Endodermal cell (in vitro differentiated cells): ENCODE data around the gene DOCK8. TPM values are rescaled to one million over a fixed set of nuclear protein-coding genes. Genes with fewer than 3 reads are reported as not detected.
A peak's percentile ranks its signal among the peaks of the same experiment; 100 is the strongest.

ENCODE experiments used
- DNase-seq: peaks from one replicate; pipeline ENCODE4 v3.0.0-alpha.2; 2017
- H3K27ac ChIP-seq: 2 replicates; pipeline ENCODE4 v1.5.1; 2013; ENCODE audit warnings: mild to moderate bottlenecking, low read depth, low read length, moderate library complexity
- H3K27me3 ChIP-seq: 2 replicates; pipeline ENCODE4 v1.6.1; 2013; ENCODE audit warnings: mild to moderate bottlenecking, low read length, moderate library complexity; ENCODE audit not compliant: insufficient read depth, control insufficient read depth, poor library complexity, severe bottlenecking
- H3K36me3 ChIP-seq: 2 replicates; pipeline ENCODE4 v1.7.0; 2013; ENCODE audit warnings: mild to moderate bottlenecking, low read length, moderate library complexity; ENCODE audit not compliant: control insufficient read depth, insufficient read depth
- H3K4me1 ChIP-seq: one replicate; pipeline ENCODE4 v1.7.0; 2013; ENCODE audit warnings: low read length; ENCODE audit not compliant: control insufficient read depth, insufficient read depth
- H3K4me3 ChIP-seq: 2 replicates; pipeline ENCODE4 v1.5.1; 2013; ENCODE audit warnings: mild to moderate bottlenecking, low read length, moderate library complexity
- H3K9ac ChIP-seq: 2 replicates; pipeline ENCODE4 v1.6.1; 2013; ENCODE audit warnings: mild to moderate bottlenecking, low read length, moderate library complexity; ENCODE audit not compliant: poor library complexity, severe bottlenecking; ENCODE audit errors: extremely low read depth
- H3K9me3 ChIP-seq: 2 replicates; pipeline ENCODE4 v1.6.1; 2013; ENCODE audit warnings: mild to moderate bottlenecking, low read length, moderate library complexity; ENCODE audit not compliant: control insufficient read depth
- H3K27ac Mint-ChIP-seq: 2 replicates; pipeline ENCODE4 v1.8.0; 2020; ENCODE audit warnings: mixed read lengths
- H3K27me3 Mint-ChIP-seq: 2 replicates; pipeline ENCODE4 v1.8.0; 2021; ENCODE audit warnings: mild to moderate bottlenecking, mixed read lengths; ENCODE audit not compliant: insufficient read depth
- H3K36me3 Mint-ChIP-seq: 2 replicates; pipeline ENCODE4 v1.8.0; 2020; ENCODE audit warnings: low read depth, mixed read lengths
- H3K4me1 Mint-ChIP-seq: 2 replicates; pipeline ENCODE4 v1.8.0; 2020; ENCODE audit warnings: mixed read lengths
- H3K4me3 Mint-ChIP-seq: 2 replicates; pipeline ENCODE4 v1.8.0; 2020; ENCODE audit warnings: mild to moderate bottlenecking, moderate library complexity, mixed read lengths
- H3K9me3 Mint-ChIP-seq: 2 replicates; pipeline ENCODE4 v1.8.0; 2020; ENCODE audit warnings: mild to moderate bottlenecking, mixed read lengths
- WGBS, 2 experiments: methylation state at CpG; one replicate each; pipeline versions ENCODE4 v1.1.5 to v1.1.7; 2013; ENCODE audit warnings: missing lambda C conversion rate in 2 of 2, mixed read lengths in 1 of 2; ENCODE audit not compliant: insufficient coverage in 1 of 2, insufficient read length in 1 of 2; 5-methylcytosine and 5-hydroxymethylcytosine counted together
- total RNA-seq, 2 donors: library from RNA; stranded (reverse); fragmentation: NEBNext Ultra II Directional in 1 of 2; extraction: Animal tissue kit (Norgen Biotek cat#: 25700) in 1 of 2; gene quantifications; 2 replicates in 1 of 2; 3 replicates in 1 of 2; pipeline ENCODE4 v1.2.1, GENCODE V29; 2021
- TF ChIP-seq, protein P1 (sequence below): fragments of 200-600 bp; sonication (generic); conservative IDR thresholded peaks from 2 replicates; pipeline ENCODE4 v1.5.0; 2021; ENCODE audit warnings: antibody characterized with exemption, mild to moderate bottlenecking

DOCK8 gene
- total RNA-seq, 2 donors from 2014 or later: 26.9 to 28.1 TPM

DNA sequence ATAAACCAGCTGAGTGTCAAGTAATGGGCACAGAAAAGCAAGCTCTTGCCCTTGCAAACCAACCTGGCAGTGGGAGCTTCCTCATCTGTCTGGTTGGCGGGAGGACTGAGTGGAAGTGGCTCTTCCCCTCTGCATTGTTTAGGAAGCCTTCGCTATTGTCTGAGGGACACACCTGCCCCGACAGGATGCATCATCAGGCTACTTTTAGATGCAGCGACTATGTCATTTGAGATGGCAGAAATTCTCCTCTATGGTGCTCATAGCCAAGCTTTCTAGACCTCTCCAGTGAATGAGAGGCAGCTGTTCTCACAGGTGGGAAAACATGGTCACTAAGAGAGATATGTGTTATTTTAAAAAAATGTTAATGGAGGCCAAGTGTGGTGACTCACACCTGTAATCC, 104.0 kb downstream of the DOCK8 start:
- H3K27ac ChIP-seq: no peak overlapping the region
- H3K36me3 Mint-ChIP-seq: peaks cover 19% of the 10 kb centered on the region
- no peak overlapping the region for H3K9ac ChIP-seq
- H3K9me3 ChIP-seq: no peaks in the 10 kb centered on the region
- WGBS, 2 experiments: 89 to 99% methylated on average over 4 of the region's 4 CpGs
- no peak for DNase-seq
- H3K27me3 ChIP-seq: no peaks in the 10 kb centered on the region
- H3K36me3 ChIP-seq: peaks cover 26% of the 10 kb centered on the region
- H3K4me3 Mint-ChIP-seq: no peak overlapping the region
- H3K4me3 ChIP-seq: no peak overlapping the region
- TF ChIP-seq, protein P1, sequence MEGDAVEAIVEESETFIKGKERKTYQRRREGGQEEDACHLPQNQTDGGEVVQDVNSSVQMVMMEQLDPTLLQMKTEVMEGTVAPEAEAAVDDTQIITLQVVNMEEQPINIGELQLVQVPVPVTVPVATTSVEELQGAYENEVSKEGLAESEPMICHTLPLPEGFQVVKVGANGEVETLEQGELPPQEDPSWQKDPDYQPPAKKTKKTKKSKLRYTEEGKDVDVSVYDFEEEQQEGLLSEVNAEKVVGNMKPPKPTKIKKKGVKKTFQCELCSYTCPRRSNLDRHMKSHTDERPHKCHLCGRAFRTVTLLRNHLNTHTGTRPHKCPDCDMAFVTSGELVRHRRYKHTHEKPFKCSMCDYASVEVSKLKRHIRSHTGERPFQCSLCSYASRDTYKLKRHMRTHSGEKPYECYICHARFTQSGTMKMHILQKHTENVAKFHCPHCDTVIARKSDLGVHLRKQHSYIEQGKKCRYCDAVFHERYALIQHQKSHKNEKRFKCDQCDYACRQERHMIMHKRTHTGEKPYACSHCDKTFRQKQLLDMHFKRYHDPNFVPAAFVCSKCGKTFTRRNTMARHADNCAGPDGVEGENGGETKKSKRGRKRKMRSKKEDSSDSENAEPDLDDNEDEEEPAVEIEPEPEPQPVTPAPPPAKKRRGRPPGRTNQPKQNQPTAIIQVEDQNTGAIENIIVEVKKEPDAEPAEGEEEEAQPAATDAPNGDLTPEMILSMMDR: no peak
- H3K9me3 Mint-ChIP-seq: no peaks in the 10 kb centered on the region
- H3K27ac Mint-ChIP-seq: no peak overlapping the region
- H3K4me1 ChIP-seq: peaks cover 4% of the 10 kb centered on the region
- H3K27me3 Mint-ChIP-seq: no peaks in the 10 kb centered on the region
- peaks cover 16% of the 10 kb centered on the region for H3K4me1 Mint-ChIP-seq

DNA sequence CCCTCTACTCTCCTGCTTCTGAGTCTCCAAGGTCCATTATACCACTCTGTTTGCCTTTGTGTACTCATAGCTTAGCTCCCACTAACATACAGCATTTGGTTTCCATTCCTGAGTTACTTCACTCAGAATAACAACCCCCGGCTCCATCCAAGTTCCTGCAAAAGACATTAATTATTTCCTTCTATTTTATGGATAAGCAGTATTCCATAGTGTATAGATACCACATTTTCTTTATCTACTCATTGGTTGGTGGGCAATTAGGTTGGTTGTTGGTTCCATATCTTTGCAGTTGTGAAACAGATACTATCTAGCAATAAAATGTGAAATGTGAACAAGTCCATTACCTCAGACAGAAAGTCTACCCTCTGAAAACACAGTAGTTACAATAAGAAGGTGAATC, 110.3 kb downstream of the DOCK8 start:
- WGBS, 2 experiments: 83% methylated on average over 1 of the region's 1 CpG; no CpG with 5 or more reads in 1 of the 2 experiments
- Histone ChIP-seq H3K27ac (no peak overlapping the region), H3K9ac (no peak overlapping the region), H3K36me3 (no peaks in the 10 kb centered on the region), H3K4me3 (no peak overlapping the region), H3K27me3 (no peaks in the 10 kb centered on the region), H3K9me3 (no peaks in the 10 kb centered on the region), H3K4me1 (no peaks in the 10 kb centered on the region)
- Mint-ChIP-seq H3K36me3 (peaks cover 8% of the 10 kb centered on the region), H3K4me1 (peaks cover 10% of the 10 kb centered on the region), H3K4me3 (no peak overlapping the region), H3K9me3 (no peaks in the 10 kb centered on the region), H3K27ac (no peak overlapping the region), H3K27me3 (no peaks in the 10 kb centered on the region)
- DNase-seq: no peak
- TF ChIP-seq, protein P1: no peak

DNA sequence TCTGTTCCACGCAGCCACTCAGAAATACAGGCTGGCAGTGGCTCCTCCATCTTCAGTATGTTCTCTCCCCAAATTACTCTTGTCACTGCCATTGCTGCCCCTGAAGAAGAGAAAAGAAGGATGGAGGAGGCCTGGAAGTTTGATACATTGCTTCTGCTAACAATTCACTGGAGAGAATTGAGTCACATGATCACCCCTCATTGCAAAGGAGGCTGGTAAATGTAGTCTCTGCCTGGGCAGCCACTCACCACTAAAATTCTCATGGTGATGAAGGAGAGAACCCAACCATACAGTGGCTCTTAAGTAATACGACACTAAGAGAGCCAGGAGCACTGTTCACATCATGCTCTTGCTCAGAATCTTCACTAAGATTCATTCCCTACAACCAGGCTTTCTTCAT, 112.0 kb downstream of the DOCK8 start:
- Histone ChIP-seq H3K4me3 (no peak overlapping the region), H3K36me3 (no peaks in the 10 kb centered on the region), H3K27ac (no peak overlapping the region), H3K9me3 (no peaks in the 10 kb centered on the region), H3K4me1 (peaks cover 3% of the 10 kb centered on the region), H3K27me3 (no peaks in the 10 kb centered on the region), H3K9ac (no peak overlapping the region)
- DNase-seq: peak; percentile 67
- Mint-ChIP-seq H3K27ac (no peak overlapping the region), H3K36me3 (peaks cover 8% of the 10 kb centered on the region), H3K27me3 (no peaks in the 10 kb centered on the region), H3K4me3 (no peak overlapping the region), H3K9me3 (no peaks in the 10 kb centered on the region), H3K4me1 (peaks cover 23% of the 10 kb centered on the region)
- WGBS, 2 experiments: 74 to 86% methylated on average over 1 to 2 of the region's 2 CpGs
- TF ChIP-seq, protein P1: no peak
